ENCODE data around the gene MAP1LC3C.

Gene MAP1LC3C

DNA sequence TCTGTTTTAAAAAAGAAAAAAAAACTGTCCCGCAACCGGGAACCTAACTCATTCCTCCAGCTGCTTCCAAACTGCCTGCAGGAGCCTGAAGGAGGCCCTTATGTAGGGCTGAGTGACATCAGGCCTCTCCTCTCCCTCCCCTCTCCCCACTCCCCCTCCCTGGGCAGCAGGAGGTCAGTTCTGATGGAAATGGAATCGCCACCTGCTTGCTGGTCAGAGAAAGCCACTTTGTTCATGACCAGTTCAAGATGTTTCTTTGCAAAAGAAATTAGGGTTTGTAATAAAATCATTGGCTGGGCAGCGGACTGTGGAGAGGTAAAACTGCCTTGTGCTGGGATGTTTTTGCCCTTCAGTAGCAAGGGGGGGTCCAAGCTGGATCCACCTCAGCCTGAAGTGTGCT lies at the start of gene MAP1LC3C:
Gene MAP1LC3C (minus strand): TSS at position 73 of the 400 bp plus-strand sequence. CDS start 90 bp downstream, outside the sequence.
- DNase-seq (ENCODE audit: extremely low read depth, insufficient read length): no peak
- Histone ChIP-seq H3K27me3 (replicated peaks; ENCODE audit: control insufficient read depth, insufficient read depth, low read length) (no peaks in the 10 kb centered on the region; the same call in 1 of the 2 replicates), H3K4me3 (replicated peaks; ENCODE audit: low read depth, low read length) (peak within 1 kb of the TSS; percentile 43), H3K36me3 (ENCODE audit: control insufficient read depth, insufficient read depth, low read length) (no peaks in the 10 kb centered on the region)
- TF ChIP-seq, protein P1, sequence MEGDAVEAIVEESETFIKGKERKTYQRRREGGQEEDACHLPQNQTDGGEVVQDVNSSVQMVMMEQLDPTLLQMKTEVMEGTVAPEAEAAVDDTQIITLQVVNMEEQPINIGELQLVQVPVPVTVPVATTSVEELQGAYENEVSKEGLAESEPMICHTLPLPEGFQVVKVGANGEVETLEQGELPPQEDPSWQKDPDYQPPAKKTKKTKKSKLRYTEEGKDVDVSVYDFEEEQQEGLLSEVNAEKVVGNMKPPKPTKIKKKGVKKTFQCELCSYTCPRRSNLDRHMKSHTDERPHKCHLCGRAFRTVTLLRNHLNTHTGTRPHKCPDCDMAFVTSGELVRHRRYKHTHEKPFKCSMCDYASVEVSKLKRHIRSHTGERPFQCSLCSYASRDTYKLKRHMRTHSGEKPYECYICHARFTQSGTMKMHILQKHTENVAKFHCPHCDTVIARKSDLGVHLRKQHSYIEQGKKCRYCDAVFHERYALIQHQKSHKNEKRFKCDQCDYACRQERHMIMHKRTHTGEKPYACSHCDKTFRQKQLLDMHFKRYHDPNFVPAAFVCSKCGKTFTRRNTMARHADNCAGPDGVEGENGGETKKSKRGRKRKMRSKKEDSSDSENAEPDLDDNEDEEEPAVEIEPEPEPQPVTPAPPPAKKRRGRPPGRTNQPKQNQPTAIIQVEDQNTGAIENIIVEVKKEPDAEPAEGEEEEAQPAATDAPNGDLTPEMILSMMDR (IDR thresholded peaks at IDR 0.05; ENCODE audit: insufficient read depth, low read length, poor library complexity, severe bottlenecking): no peak

DNA sequence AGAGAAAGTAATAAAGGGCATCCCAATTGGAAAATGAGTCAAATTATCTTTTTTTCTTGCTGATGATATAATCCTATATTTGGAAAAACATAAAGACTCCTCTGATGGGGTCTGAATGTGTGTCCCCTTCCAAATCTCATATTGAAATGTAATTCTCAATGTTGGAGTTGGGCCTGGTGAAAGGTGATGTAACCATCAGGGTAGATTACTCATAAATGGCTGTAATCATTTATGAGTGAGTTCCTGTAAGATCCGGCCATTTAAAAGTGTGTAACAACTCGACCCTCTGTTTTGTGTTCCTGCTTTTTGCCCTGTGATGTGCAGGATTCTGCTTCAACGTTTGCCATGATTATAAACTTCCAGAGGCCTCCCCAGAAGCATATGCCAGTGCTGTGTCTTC lies 44.3 kb upstream of the MAP1LC3C start:
- TF ChIP-seq, protein P1 (IDR thresholded peaks at IDR 0.05; ENCODE audit: insufficient read depth, low read length, poor library complexity, severe bottlenecking): no peak
- no peaks in the 10 kb centered on the region for H3K27me3 ChIP-seq (replicated peaks; ENCODE audit: control insufficient read depth, insufficient read depth, low read length)
- H3K4me3 ChIP-seq (replicated peaks; ENCODE audit: low read depth, low read length): no peak overlapping the region
- no peak for DNase-seq (ENCODE audit: extremely low read depth, insufficient read length)
- no peaks in the 10 kb centered on the region for H3K36me3 ChIP-seq (ENCODE audit: control insufficient read depth, insufficient read depth, low read length)

DNA sequence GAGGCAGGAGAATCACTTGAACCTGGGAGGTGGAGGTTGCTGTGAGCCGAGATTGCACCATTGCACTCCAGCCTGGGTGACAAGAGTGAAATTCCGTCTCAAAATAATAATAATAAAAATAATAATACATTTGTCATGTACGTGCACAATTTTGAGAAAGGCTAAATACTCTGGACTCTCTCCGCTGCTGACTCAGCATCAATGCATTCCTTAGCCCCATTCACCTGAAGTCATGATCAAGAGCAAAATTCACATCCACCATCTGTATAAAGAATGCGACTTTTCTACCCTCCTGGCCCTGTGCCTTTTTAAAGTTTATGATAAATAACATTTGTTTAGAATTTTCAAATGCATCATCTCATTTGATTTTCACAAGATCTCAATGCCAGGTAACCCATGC lies 35.5 kb upstream of the MAP1LC3C start:
- H3K36me3 ChIP-seq (ENCODE audit: control insufficient read depth, insufficient read depth, low read length): no peaks in the 10 kb centered on the region
- H3K27me3 ChIP-seq (replicated peaks; ENCODE audit: control insufficient read depth, insufficient read depth, low read length): no peaks in the 10 kb centered on the region; the same call in 1 of the 2 replicates
- DNase-seq (ENCODE audit: extremely low read depth, insufficient read length): no peak
- H3K4me3 ChIP-seq (replicated peaks; ENCODE audit: low read depth, low read length): no peak overlapping the region
- TF ChIP-seq, protein P1 (IDR thresholded peaks at IDR 0.05; ENCODE audit: insufficient read depth, low read length, poor library complexity, severe bottlenecking): no peak

DNA sequence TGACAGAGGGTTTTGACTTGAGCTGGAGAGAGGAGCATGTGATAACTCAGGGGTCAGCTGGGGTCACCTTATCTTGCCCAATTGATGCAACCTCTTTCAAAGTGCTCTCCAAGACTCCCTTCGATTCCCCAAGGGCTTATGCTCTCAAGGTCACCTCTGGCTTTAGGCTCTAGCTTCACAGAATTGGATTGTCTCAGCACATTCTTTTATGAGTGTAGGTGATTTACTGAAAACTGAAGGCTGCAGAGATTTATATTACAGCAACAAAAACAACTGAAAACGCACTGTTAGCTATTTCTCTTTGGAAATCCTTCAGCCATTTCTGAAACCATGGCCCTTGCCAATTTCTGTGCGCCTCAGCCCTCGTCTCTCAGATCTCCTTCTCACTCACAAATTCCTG lies 34.5 kb upstream of the MAP1LC3C start:
- DNase-seq (ENCODE audit: extremely low read depth, insufficient read length): no peak
- H3K27me3 ChIP-seq (replicated peaks; ENCODE audit: control insufficient read depth, insufficient read depth, low read length): no peaks in the 10 kb centered on the region; the same call in 1 of the 2 replicates
- no peaks in the 10 kb centered on the region for H3K36me3 ChIP-seq (ENCODE audit: control insufficient read depth, insufficient read depth, low read length)
- no peak overlapping the region for H3K4me3 ChIP-seq (replicated peaks; ENCODE audit: low read depth, low read length)
- TF ChIP-seq, protein P1 (IDR thresholded peaks at IDR 0.05; ENCODE audit: insufficient read depth, low read length, poor library complexity, severe bottlenecking): no peak

DNA sequence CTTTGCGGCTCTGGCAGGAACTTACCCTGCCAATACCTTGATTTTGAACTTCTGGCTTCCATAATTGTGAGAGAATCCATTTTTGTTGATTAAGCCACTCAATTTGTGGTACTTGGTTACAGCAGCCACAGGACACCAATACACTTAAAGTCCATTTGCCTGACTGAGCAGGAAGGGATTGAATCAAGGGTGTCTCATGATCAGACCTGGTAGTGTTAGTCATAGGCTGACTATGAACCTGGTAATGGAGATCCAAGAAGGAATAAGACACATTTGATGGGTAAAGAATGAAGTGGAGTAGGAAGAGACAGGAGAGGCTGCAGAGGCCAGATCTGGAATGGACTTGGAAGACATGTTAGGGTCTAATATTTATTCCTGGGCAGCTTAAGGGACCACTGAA lies 31.2 kb upstream of the MAP1LC3C start:
- DNase-seq (ENCODE audit: extremely low read depth, insufficient read length): no peak
- no peaks in the 10 kb centered on the region; the same call in 1 of the 2 replicates for H3K27me3 ChIP-seq (replicated peaks; ENCODE audit: control insufficient read depth, insufficient read depth, low read length)
- no peaks in the 10 kb centered on the region for H3K36me3 ChIP-seq (ENCODE audit: control insufficient read depth, insufficient read depth, low read length)
- no peak overlapping the region for H3K4me3 ChIP-seq (replicated peaks; ENCODE audit: low read depth, low read length)
- TF ChIP-seq, protein P1 (IDR thresholded peaks at IDR 0.05; ENCODE audit: insufficient read depth, low read length, poor library complexity, severe bottlenecking): no peak

DNA sequence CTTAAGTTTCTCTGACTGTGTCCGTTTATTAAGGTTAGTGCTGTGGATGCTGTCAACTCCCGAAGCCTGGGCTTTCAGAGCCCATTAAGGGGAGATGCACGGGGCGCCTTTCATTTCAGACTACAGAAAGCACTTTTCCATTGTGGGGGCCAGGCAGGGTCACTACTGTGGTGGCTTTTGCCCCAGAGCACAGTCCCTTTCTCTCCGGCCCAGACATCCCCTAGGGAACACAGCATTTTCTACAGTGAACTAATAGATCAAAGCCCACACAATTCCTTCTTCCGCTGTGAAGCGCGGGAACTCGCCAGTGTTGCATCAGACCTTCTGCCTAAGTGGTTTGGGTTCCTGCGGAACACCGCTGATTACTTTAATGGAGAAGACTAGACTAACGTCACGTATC lies 26.8 kb upstream of the MAP1LC3C start:
- no peaks in the 10 kb centered on the region for H3K27me3 ChIP-seq (replicated peaks; ENCODE audit: control insufficient read depth, insufficient read depth, low read length)
- no peak overlapping the region for H3K4me3 ChIP-seq (replicated peaks; ENCODE audit: low read depth, low read length)
- no peaks in the 10 kb centered on the region for H3K36me3 ChIP-seq (ENCODE audit: control insufficient read depth, insufficient read depth, low read length)
- no peak for DNase-seq (ENCODE audit: extremely low read depth, insufficient read length)
- TF ChIP-seq, protein P1 (IDR thresholded peaks at IDR 0.05; ENCODE audit: insufficient read depth, low read length, poor library complexity, severe bottlenecking): no peak
